ENCODE data around the gene RABIF. TPM values are rescaled to one million over a fixed set of nuclear protein-coding genes. Genes with fewer than 3 reads are reported as not detected.

RABIF gene
- total RNA-seq, 1 donor from 2014 or later = 4.7 TPM

- ATAC-seq = no peak
- no peak for DNase-seq
- intact Hi-C loops (cut with micrococcal nuclease) = no loop called here
Measured at GRCh38 chr1:202880961-202881460, 7.9 kb downstream of the RABIF start.

DNA sequence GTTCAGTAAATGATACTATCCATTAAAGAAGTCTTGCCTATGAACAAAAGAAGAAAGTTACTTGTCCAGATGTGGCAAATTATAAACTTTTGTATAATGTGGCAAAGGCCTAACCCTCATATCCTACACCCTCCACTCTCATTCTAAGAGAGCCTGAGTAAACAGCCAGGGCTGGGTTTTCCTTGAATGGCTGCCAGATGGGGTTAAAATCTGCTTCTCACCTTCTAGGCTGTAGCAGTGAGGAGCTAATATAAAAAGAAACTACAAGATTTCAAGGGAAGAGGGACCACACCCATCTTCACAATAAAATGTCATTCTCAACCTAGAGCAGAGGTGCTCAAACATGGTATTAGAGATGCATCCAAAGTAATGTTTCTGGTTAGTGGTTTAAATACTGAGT lies 8.9 kb downstream of the RABIF start:
- no peak for DNase-seq
- no peak for ATAC-seq
- intact Hi-C loops (cut with micrococcal nuclease) = no loop called here

DNA sequence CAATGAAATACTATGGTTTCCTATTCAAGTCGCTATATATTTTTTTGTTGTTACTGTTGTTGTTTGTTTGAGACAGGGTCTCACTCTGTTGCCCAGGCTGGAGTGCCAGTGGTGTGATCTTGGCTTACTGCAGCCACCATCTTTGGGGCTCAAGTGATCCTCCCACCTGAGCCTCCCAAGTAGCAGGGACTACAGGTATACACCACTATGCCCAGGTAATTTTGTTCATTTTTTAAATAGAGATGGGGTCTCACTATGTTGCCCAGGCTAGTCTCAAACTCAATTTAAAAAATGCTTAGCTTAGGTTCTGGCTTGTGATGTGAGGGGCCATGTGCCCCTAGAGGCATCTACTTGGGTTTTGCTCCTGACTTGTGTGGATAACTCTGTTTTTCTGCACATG lies 9.8 kb downstream of the RABIF start:
- ATAC-seq (no peak), DNase-seq (no peak)
- intact Hi-C loops (cut with micrococcal nuclease) = no loop called here

DNA sequence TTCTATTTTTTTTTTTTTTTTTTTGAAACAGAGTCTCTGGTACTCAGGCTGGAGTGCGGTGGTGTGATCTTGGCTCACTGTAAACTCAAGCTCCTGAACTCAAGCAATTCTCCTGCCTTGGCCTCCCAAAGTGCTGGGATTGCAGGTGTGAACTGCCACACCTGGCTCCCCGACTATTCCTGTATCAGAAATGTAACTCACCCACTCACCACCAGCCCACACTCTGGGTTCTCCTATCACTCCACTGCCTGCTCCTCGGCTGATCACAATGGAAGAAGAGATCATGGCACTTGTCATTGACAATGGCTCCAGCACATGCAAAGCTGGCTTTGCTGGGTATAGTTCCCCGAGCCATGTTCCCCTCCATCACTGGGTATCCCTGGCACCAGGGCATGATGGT lies 15.9 kb downstream of the RABIF start:
- intact Hi-C loops (cut with micrococcal nuclease) = no loop called here

DNA sequence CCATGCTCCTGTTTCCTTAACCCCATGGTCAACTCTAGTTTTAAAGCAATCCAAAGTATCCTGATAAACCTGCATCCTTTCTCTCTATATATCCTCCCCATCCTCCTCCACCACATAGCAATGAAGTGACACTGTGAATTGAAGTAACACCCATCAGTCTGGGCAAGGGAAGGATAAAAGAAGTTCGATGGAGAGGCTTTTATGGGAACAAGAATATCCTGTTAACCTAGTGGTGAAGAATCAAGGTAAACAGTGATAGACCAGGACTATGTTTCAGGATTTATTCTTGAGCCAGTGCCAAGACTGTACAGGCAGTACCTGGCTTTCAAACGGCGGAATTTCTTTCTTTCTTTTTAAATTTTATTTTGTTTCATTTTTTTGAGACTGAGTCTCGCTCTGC lies 17.6 kb downstream of the RABIF start:
- intact Hi-C loops (cut with micrococcal nuclease) = no loop called here
- ATAC-seq = no peak
- DNase-seq = no peak

More for the DNA sequence above, 15.9 kb downstream of the RABIF start:
- ATAC-seq = no peak
- no peak for DNase-seq

DNA sequence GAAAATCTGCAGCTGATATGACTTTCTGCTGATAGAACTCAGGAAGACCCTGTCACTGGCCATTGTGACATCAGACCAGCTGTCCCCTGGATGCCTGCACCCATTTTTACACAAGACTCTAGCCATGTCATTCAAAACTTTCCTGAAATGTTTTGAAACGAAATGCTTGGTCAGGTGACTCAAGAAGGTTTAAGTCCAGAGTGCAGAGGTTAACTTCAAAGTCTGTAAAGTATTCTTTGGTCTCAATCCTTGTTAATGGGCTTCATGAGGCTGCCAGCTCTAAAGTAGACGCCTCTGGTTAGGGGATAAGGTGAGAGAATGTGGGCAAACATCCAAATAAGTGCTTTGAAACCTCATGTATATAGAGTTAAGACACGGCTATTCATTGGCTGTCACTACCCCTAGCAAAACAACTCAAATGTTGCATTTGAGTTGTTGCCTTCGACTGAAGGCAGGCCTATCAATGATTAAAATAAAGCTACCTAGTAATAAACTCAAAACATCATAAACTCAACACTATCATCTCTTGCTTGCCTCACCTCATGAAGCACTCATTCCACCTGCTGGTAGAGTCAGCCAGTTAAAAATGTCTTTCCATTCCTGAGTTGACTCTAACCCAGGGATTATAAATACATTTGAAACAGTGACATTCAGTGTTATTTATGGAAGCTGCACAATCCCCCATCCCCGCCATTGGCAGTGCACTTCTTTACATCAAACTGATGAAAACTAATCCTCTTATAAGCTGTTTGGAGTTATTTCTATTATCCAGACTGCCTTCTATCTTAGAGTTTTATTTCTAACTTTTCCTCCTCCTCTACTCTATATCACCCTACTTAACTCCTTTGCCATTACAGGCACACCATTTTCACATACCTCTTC lies 26.0 kb downstream of the RABIF start:
- intact Hi-C loops (cut with micrococcal nuclease) = no loop called here
- DNase-seq = no peak
- ATAC-seq = no peak

GRCh38 chr1:202861420-202862132 lies 27.4 kb downstream of the RABIF start:
- intact Hi-C loops (cut with micrococcal nuclease) = no loop called here
- peak; percentile 95 for DNase-seq
- peak; percentile 98 for ATAC-seq

DNA sequence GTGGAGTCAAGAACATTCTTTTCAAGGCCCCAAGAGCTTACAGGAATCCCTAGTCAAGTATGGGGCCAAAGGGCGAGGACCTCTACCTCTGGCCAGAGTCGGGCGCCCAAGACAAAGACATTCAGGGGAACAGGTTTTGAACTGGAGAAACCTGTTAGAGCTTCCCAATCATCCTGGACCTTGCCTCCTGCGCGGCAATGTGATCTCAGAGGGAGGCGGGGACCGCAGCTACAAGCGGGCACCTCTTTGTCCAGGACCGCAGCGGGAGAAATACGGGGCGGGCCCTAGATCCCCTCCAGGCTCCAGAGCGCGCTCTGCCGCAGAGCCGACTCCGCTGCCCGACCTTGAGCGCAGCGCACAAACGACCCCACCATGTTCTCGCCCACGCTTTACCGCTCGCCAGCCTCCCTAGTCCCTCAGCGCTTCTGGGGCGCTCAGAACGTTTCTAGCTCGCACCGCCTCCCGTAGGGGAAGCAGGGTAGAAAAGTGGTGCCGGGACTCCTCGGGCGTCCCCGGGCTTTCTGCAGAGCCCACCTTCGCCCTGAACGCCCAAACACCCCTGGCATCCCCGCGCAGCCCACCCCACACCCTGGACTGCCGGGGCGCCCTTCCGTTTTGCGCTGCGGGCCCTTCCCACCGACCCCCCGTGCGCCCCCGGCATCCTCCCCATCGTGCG lies 28.1 kb downstream of the RABIF start:
- peak; percentile 53 for DNase-seq
- peak; percentile 64 for ATAC-seq
- intact Hi-C loops (cut with micrococcal nuclease) = no loop called here

GRCh38 chr1:202858789-202859414 lies 30.0 kb downstream of the RABIF start:
- ATAC-seq = peak; percentile 17
- intact Hi-C loops (cut with micrococcal nuclease) = no loop called here
- peak; percentile 79 for DNase-seq

DNA sequence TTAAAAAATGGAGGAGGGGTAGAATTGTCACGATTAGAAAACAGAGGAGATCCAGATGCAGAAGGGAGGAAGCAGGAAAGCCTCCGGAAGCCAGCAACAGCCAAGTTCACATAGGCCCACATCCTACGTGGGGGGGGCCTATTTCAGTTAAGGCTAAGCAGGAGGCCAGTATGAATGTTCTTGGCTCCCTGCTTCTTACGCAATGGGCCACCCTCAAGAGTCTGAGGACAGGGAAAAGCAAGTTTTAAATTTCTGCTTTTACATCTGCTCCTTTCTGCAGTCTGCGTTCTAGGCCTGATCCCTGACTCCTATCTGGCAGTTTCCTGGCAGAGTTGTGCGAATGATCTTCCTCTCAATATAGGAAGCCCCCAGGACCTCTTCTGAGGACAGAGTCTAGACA lies 30.6 kb downstream of the RABIF start:
- DNase-seq = peak; percentile 38
- ATAC-seq = peak; percentile 63
- intact Hi-C loops (cut with micrococcal nuclease) = no loop called here

DNA sequence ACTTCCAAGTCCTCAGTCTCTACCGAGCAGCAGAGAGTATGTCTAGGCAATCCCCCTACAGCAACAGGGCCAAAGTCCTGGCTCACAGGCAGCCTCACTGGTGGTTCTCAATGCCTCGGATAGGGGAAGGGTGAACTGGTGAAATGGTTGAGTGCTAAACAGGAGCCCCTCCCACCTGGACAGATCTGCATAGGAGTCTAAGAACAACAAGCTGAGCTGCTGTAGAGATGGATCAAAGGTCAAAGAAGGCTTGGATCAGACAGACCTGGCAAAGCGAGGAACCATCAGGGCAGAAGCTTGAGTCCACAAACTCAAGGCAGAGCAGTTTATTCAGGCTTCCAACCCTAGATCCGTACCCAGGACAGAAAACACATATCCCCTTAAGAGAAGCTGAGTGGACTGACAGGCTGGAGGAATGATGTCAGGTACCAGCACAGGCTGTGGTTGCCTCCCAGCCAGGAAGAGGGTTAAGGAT lies 31.8 kb downstream of the RABIF start:
- intact Hi-C loops (cut with micrococcal nuclease) = no loop called here
- no peak for DNase-seq
- no peak for ATAC-seq

DNA sequence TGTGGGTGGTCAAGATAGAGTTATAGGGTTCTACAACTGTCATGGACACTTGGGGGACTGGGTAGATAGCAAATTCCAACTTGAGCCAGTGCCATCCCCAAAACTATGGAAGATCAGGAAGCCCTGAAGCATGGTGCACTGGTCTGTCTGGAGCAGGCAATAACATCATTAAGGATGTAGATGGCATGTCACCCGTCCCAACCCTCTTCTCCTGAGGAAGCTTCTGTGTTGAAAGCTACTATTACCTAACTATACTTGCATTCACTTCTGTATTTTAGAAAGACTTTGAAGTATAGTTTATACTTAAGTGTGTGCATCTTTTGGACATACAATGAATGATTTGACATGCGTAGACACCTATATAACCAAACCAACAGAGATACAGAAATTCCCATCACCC lies 32.9 kb downstream of the RABIF start:
- no peak for ATAC-seq
- intact Hi-C loops (cut with micrococcal nuclease) = no loop called here
- DNase-seq = no peak

- DNase-seq = no peak
- no peak for ATAC-seq
- intact Hi-C loops (cut with micrococcal nuclease) = no loop called here
Measured at GRCh38 chr1:202854787-202855186, 34.2 kb downstream of the RABIF start.

GRCh38 chr1:202852163-202852904 lies 36.6 kb downstream of the RABIF start:
- intact Hi-C loops (cut with micrococcal nuclease) = no loop called here
- ATAC-seq (no peak), DNase-seq (no peak)

DNA sequence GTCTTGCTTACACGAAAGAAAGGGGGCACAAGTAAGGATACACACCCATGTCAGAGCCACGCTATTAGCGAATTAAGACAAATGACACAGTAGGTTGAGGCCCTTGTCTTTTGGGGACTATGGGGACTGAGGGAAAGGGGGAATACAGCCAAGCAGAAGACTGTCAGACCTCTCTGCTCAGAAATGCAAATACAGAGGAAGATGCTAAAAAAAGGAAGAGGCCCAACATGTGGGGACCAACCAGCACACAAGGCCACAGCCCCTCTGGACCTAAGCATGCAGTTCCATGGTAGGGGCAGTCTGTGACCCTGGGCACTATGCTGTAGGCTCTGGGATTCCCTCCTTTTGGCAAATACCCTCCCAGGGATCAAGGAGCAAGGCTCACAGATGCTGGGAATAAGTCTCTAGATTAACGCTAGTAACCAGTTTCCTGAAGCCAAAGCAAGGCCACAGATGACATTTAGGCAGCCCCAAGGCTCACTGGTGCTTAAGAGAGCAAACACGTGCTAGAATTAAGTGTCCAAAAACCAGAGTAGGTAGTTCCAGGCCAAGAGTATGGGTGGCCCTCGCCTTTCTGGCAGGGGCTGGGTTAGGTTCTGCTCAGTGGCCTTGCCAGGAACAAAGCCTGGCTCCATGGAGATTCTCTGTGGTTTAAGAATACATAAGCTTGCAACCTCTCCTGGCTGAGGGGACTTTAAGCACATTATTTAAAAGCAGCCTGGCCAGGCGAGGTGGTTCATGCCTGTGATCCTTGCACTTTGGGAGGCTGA lies 38.2 kb downstream of the RABIF start:
- DNase-seq (no peak), ATAC-seq (no peak)
- intact Hi-C loops (cut with micrococcal nuclease) = no loop called here

- intact Hi-C loops (cut with micrococcal nuclease) = no loop called here
- DNase-seq = no peak
- no peak for ATAC-seq
Measured at GRCh38 chr1:202848191-202848542, 40.8 kb downstream of the RABIF start.

DNA sequence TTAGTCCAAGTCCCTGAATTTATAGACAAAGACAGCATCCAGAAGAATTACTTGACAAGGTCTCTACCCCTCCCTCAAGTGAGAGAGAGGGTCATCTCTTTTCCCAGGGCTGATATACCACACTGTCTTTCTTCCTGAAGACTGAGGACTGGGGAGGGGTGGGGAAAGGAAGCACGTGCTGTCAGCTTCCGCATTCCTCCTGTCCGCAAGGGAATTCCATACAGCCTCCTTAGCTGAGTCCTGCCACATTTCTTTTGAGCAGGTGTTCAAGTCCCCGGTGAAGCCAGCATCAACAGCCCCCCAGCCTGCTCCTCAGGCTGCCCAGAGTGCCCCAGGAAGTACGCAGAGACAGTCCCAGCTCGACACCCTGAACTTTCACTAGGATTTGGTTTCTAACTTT lies 44.0 kb downstream of the RABIF start:
- ATAC-seq = no peak
- DNase-seq = no peak
- intact Hi-C loops (cut with micrococcal nuclease) = no loop called here

DNA sequence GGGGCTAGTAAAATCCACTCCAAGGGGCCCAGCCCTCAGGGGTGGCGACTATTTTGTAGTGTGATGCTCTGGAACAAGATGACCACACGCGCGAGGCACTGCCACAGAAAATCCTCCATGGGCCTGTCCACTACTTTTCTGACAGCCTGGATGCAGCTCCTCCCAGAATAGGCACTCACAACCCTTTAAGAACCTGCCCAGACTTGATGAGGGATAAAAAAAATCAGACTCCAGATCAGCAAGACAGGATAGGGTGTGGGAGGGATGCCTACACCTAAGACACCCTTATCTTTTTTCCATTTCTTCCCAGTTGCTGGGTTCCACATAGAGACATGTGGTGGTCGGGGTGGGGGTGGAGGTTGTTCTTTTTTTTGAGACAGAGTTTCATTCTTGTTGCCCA lies 44.7 kb downstream of the RABIF start:
- no peak for ATAC-seq
- DNase-seq = no peak
- intact Hi-C loops (cut with micrococcal nuclease) = no loop called here
